Glutamatergic neuron (in vitro differentiated cells): ENCODE data around the gene DDX25. TPM values are rescaled to one million over a fixed set of nuclear protein-coding genes. Genes with fewer than 3 reads are reported as not detected.

Source experiments
- DNase-seq: peaks from one replicate; pipeline ENCODE4 v3.0.0; 2022
- H3K27ac Mint-ChIP-seq: one replicate; pipeline ENCODE4 v1.8.0; 2020; ENCODE audit warnings: mild to moderate bottlenecking, mixed read lengths, inconsistent platforms; ENCODE audit not compliant: unreplicated experiment
- H3K27me3 Mint-ChIP-seq: one replicate; pipeline ENCODE4 v1.8.0; 2020; ENCODE audit warnings: mild to moderate bottlenecking, moderate library complexity, mixed read lengths, inconsistent platforms; ENCODE audit not compliant: unreplicated experiment
- H3K36me3 Mint-ChIP-seq: one replicate; pipeline ENCODE4 v1.8.0; 2020; ENCODE audit warnings: mild to moderate bottlenecking, mixed read lengths, inconsistent platforms; ENCODE audit not compliant: unreplicated experiment
- H3K4me1 Mint-ChIP-seq: one replicate; pipeline ENCODE4 v1.8.0; 2020; ENCODE audit warnings: mild to moderate bottlenecking, low read depth, mixed read lengths, inconsistent platforms; ENCODE audit not compliant: unreplicated experiment
- H3K4me3 Mint-ChIP-seq: one replicate; pipeline ENCODE4 v1.8.0; 2020; ENCODE audit warnings: mild to moderate bottlenecking, mixed read lengths, inconsistent platforms; ENCODE audit not compliant: unreplicated experiment
- H3K9me3 Mint-ChIP-seq: one replicate; pipeline ENCODE4 v1.8.0; 2020; ENCODE audit warnings: mild to moderate bottlenecking, moderate library complexity, mixed read lengths, inconsistent platforms; ENCODE audit not compliant: unreplicated experiment
- total RNA-seq: library from RNA; stranded (reverse); fragmentation: NEBNext Ultra II Directional; extraction: Animal tissue kit (Norgen Biotek cat#: 25700); gene quantifications from one replicate; pipeline ENCODE4 v1.2.1, GENCODE V29; 2021; ENCODE audit not compliant: unreplicated experiment
- TF ChIP-seq, protein P1 (sequence below): fragments of 200-600 bp; sonication (generic); IDR thresholded peaks from one replicate; pipeline ENCODE4 v1.5.0; 2021; ENCODE audit not compliant: partially characterized antibody, unreplicated experiment

Gene DDX25
- total RNA-seq, 1 donor from 2014 or later: 11.3 TPM

DNA sequence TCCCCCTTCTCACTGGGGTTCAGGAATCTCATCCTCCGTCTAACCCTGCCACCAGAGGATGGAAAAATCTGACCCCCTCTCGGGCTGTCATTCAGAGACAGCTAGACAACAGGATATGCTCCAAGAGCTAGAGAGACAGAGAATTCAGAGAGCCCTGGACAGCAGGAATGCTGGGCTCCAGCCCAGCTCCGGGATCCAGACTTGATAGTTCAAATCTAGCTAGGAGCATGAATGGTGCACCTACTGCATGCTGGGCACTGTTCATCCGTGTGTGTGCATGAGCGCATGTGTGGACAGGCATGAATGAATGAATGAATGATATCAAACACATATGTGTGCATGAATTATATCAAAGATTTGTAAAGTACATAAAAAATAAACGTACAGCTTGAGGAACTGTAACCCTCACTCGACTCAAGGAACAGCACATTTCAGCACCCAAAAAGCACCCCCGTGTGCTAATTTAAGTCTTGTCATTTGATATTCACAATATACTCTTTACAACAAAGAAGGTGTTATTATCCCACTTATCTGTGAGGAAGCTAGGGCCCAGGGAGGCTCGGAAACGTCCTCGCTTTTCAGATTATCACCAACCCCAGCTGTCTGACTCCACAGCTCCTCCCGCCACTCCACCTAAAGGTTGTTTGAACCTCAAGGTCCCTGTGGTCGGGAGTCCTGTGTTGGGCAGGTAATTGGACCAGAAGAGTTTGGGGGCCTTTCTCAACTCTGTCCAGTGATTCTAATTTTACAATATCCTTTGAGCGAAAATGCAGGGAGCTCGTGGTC lies 40.9 kb downstream of the DDX25 start:
- Mint-ChIP-seq H3K27me3 (peaks cover 17% of the 10 kb centered on the region), H3K4me1 (peaks cover 20% of the 10 kb centered on the region), H3K36me3 (peaks cover 4% of the 10 kb centered on the region), H3K9me3 (peaks cover 12% of the 10 kb centered on the region), H3K27ac (no peak overlapping the region), H3K4me3 (no peak overlapping the region)
- TF ChIP-seq, protein P1, sequence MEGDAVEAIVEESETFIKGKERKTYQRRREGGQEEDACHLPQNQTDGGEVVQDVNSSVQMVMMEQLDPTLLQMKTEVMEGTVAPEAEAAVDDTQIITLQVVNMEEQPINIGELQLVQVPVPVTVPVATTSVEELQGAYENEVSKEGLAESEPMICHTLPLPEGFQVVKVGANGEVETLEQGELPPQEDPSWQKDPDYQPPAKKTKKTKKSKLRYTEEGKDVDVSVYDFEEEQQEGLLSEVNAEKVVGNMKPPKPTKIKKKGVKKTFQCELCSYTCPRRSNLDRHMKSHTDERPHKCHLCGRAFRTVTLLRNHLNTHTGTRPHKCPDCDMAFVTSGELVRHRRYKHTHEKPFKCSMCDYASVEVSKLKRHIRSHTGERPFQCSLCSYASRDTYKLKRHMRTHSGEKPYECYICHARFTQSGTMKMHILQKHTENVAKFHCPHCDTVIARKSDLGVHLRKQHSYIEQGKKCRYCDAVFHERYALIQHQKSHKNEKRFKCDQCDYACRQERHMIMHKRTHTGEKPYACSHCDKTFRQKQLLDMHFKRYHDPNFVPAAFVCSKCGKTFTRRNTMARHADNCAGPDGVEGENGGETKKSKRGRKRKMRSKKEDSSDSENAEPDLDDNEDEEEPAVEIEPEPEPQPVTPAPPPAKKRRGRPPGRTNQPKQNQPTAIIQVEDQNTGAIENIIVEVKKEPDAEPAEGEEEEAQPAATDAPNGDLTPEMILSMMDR: no peak
- no peak for DNase-seq

DNA sequence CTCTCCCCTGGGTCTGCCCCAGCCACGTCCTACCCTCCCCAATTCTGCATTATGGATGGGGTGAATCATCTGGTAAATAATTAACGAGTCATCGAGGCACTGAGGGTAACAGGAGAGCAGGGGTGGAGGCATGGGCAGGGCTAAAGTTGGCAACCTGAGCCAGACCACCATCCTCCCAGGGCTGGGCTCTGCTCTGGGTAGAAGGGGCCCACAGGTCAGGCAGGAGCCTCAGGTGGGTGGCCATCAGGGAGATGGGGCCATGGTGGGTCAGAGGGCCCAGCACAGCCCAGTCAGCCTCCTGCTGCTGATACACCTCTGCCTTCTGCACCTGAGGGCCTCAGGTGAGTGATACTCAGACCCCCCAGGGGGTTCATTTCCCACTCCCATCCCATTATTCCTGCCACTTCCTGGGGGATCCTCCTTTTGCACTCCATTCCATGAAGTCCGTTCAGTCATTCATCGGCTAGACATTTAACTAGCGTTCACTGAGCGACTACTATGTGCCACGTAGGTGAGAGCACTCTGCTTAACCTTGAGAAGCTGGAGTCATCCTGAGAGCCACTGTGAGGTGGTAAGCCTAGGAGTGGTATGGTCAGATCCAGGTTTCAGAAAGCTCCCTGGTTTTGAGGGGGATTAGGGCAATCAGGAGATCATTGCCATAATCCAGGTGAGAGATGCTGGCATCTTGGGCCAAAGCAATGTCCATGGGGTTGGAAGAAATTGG lies 41.7 kb downstream of the DDX25 start, which contains the start of gene VSIG10L2:
VSIG10L2 (plus strand) TSS at position 248 of the 724 bp plus-strand sequence; CDS start at position 260, 12 bp downstream.
- no peak for DNase-seq
- TF ChIP-seq, protein P1: no peak
- H3K27me3 Mint-ChIP-seq: peaks cover 16% of the 10 kb centered on the region
- H3K9me3 Mint-ChIP-seq: peaks cover 12% of the 10 kb centered on the region
- peaks cover 4% of the 10 kb centered on the region for H3K36me3 Mint-ChIP-seq
- peaks cover 16% of the 10 kb centered on the region for H3K4me1 Mint-ChIP-seq
- H3K4me3 Mint-ChIP-seq: no peak within 1 kb of the TSS
- no peak within 1 kb of the TSS for H3K27ac Mint-ChIP-seq

DNA sequence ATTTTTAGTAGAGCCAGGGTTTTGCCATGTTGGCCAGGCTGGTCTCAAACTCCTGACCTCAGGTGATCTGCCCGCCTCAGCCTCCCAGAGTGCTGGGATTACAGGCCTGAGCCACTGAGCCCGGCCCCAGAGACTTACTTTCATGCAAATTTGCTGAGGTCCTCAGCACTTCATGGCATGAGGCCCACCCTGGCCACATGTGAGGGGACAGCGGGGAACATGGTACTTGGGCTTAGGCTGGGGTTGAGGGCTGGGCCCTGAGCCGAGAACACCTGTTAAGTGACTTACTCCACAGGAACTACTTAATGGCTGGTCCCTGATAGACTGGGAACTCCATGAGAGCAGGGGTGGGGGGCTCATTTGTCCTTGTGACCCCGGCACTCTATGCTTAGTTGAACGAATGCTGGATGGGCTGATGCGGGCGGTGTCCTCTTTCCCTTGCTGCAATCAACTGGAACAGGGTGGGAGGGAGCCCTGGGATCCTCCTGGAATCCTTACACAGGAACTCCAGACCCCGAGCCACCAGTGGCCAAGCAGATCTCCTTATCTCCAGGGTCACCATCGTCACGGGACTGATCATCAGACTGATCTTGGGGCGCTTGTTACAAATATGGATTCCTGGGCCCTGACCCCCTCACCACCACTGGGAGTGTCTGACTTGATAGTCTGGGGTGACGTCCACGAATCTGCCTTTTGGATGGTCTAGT lies 42.6 kb downstream of the DDX25 start:
- Mint-ChIP-seq H3K27ac (no peak overlapping the region), H3K36me3 (peaks cover 4% of the 10 kb centered on the region), H3K9me3 (peaks cover 9% of the 10 kb centered on the region), H3K27me3 (peaks cover 11% of the 10 kb centered on the region), H3K4me1 (peaks cover 13% of the 10 kb centered on the region), H3K4me3 (no peak overlapping the region)
- TF ChIP-seq, protein P1: no peak
- no peak for DNase-seq

DNA sequence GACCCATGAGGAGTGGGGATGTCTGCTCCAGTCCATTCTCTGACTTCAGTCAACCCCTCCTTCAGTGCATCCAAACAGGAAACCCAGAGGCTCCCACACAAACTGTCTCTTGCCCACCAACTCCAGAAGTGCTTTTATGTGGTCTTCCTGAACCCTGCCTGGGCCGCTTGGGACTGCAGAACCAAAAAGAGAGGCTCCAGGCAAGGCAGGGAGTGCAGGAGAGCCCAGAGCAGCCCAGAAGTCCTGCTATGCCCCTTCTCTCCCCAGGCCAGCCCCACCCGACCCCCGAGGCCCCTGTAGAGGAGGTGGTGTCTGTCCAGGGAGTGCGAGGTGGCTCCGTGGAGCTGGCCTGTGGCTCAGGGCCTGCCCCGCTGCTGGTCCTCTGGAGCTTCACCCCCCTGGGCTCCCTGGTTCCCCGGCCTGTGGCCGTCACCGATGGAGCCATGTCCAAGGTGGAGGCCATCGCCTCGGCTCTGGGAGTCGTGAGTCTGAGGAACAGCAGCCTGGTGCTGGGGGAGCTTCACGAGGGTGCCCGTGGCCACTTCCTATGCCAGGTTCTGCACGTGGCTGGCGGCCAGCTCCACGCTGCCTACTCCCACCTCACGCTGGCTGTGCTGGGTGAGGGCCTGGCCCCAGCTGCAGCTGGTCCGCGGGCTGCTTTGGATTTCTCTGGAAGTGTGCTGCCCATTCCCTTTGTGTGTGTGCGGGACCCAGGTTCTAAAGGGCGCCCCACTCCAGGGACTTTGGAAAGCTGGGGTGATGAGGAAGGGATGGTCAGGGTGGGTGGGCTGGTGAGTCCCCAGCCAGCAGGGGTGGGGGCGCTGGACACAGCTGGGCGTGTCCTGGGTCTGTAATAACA lies 43.3 kb downstream of the DDX25 start:
- TF ChIP-seq, protein P1: no peak
- peaks cover 6% of the 10 kb centered on the region for H3K9me3 Mint-ChIP-seq
- peaks cover 4% of the 10 kb centered on the region for H3K36me3 Mint-ChIP-seq
- H3K4me3 Mint-ChIP-seq: no peak overlapping the region
- H3K4me1 Mint-ChIP-seq: peaks cover 6% of the 10 kb centered on the region
- H3K27me3 Mint-ChIP-seq: peaks cover 10% of the 10 kb centered on the region
- H3K27ac Mint-ChIP-seq: no peak overlapping the region
- DNase-seq: no peak
